HepG2 (cell line): ENCODE results near the gene SLC29A1.

Experiments used
- ARID2 ChIP-seq: sonication (generic); formaldehyde crosslinking; IDR thresholded peaks from 2 replicates; pipeline ENCODE4 v1.8.1; 2022; ENCODE audit warnings: mild to moderate bottlenecking, missing genetic modification reagents, borderline replicate concordance
- CHD4 ChIP-seq: fragments of 200-600 bp; sonication (generic); IDR thresholded peaks from 2 replicates; pipeline ENCODE4 v1.7.0; 2017; ENCODE audit warnings: mild to moderate bottlenecking, low read length, borderline replicate concordance
- GTF2F1 ChIP-seq: fragments of 150-350 bp; IDR thresholded peaks from 2 replicates; pipeline ENCODE4 v1.6.1; 2014; ENCODE audit warnings: low read length
- HNF1B ChIP-seq: sonication (generic); formaldehyde crosslinking; IDR thresholded peaks from 2 replicates; pipeline ENCODE4 v1.5.1; 2020; ENCODE audit warnings: mild to moderate bottlenecking, moderate library complexity, missing genetic modification reagents
- KDM5A ChIP-seq: fragments of 200-600 bp; sonication (generic); IDR thresholded peaks from 2 replicates; pipeline ENCODE4 v1.7.0; 2018; ENCODE audit warnings: antibody characterized with exemption, mild to moderate bottlenecking, low read length, borderline replicate concordance
- KLF15 ChIP-seq: sonication (generic); formaldehyde crosslinking; IDR thresholded peaks from 2 replicates; pipeline ENCODE4 v1.8.1; 2023; ENCODE audit warnings: borderline replicate concordance, mild to moderate bottlenecking, inconsistent platforms, missing genetic modification reagents, mixed read lengths
- POLR2G ChIP-seq: fragments of 200-400 bp; formaldehyde crosslinking; IDR thresholded peaks from 2 replicates; pipeline ENCODE4 v1.6.1; 2018; ENCODE audit warnings: mild to moderate bottlenecking, low read depth, low read length, moderate library complexity
- PPARG ChIP-seq: conservative IDR thresholded peaks from 2 replicates; pipeline ENCODE4 v1.6.1; 2016; ENCODE audit warnings: missing biosample characterization, missing genetic modification reagents
- TCF7 ChIP-seq: sonication (generic); IDR thresholded peaks from 2 replicates; pipeline ENCODE4 v1.6.1; 2016; ENCODE audit warnings: antibody characterized with exemption, low read depth
- TP53 ChIP-seq: sonication (generic); formaldehyde crosslinking; conservative IDR thresholded peaks from 2 replicates; pipeline ENCODE4 v1.4.0; 2020; ENCODE audit warnings: missing genetic modification reagents
- ZNF512 ChIP-seq: sonication (generic); formaldehyde crosslinking; IDR thresholded peaks from 2 replicates; pipeline ENCODE4 v1.4.0; 2020; ENCODE audit warnings: mild to moderate bottlenecking, missing genetic modification reagents
- ZNF558 ChIP-seq: sonication (generic); formaldehyde crosslinking; IDR thresholded peaks from 2 replicates; pipeline ENCODE4 v1.9.0; 2022; ENCODE audit warnings: mild to moderate bottlenecking, missing genetic modification reagents, borderline replicate concordance
- TF ChIP-seq, protein P1 (sequence below): IDR thresholded peaks from 2 replicates; pipeline ENCODE4 v1.6.1; 2012; ENCODE audit warnings: inconsistent platforms
- TF ChIP-seq, protein P2 (sequence below): sonication (generic); formaldehyde crosslinking; IDR thresholded peaks from 2 replicates; pipeline ENCODE4 v1.5.1; 2020; ENCODE audit warnings: missing genetic modification reagents, mild to moderate bottlenecking, borderline replicate concordance

GRCh38 chr6:44261581-44261980 is 38.2 kb downstream of the SLC29A1 start:
- no peak for TF ChIP-seq KDM5A
- no peak for TF ChIP-seq TCF7
- no peak for TF ChIP-seq ZNF558 (CRISPR knock-in tag)
- TF ChIP-seq HNF1B (CRISPR knock-in tag) = no peak
- no peak for TF ChIP-seq ZNF512
- TF ChIP-seq, protein P1, sequence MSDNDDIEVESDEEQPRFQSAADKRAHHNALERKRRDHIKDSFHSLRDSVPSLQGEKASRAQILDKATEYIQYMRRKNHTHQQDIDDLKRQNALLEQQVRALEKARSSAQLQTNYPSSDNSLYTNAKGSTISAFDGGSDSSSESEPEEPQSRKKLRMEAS = no peak
- TF ChIP-seq GTF2F1 = no peak
- TF ChIP-seq ARID2 (CRISPR knock-in tag) = no peak
- no peak for TF ChIP-seq TP53 (CRISPR knock-in tag)
- TF ChIP-seq KLF15 (CRISPR knock-in tag) = no peak
- TF ChIP-seq PPARG (CRISPR knock-in tag) = no peak
- no peak for TF ChIP-seq CHD4
- TF ChIP-seq, protein P2, sequence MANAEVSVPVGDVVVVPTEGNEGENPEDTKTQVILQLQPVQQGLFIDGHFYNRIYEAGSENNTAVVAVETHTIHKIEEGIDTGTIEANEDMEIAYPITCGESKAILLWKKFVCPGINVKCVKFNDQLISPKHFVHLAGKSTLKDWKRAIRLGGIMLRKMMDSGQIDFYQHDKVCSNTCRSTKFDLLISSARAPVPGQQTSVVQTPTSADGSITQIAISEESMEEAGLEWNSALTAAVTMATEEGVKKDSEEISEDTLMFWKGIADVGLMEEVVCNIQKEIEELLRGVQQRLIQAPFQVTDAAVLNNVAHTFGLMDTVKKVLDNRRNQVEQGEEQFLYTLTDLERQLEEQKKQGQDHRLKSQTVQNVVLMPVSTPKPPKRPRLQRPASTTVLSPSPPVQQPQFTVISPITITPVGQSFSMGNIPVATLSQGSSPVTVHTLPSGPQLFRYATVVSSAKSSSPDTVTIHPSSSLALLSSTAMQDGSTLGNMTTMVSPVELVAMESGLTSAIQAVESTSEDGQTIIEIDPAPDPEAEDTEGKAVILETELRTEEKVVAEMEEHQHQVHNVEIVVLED (CRISPR knock-in tag) = no peak
- TF ChIP-seq POLR2G = no peak
